H1 (cell line): Measurements from ENCODE around the gene KCTD3. TPM values are rescaled to one million over a fixed set of nuclear protein-coding genes. Genes with fewer than 3 reads are reported as not detected.

ENCODE experiments used
- CTCF ChIA-PET: fragments of 300-600 bp; sonication (Branson Sonifier 250); formaldehyde crosslinking; loops from one replicate; lab custom pipeline; 2021; ENCODE audit not compliant: partially characterized antibody; lab: Charles Lee
- POLR2A ChIA-PET: fragments of 300-600 bp; sonication (Branson Sonifier 250); formaldehyde crosslinking; loops from one replicate; lab custom pipeline; 2021; ENCODE audit warnings: inconsistent platforms; ENCODE audit not compliant: partially characterized antibody; lab: Charles Lee
- DNase-seq, 2 experiments: peaks; one replicate each; pipeline versions ENCODE4 v3.0.0 to v3.0.0-alpha.2; 2010 to 2022; ENCODE audit warnings: low spot score in 2 of 2, low read depth in 1 of 2, mixed read lengths in 1 of 2
- FAIRE-seq: peaks from 2 replicates; lab custom pipeline; 2011; peaks lifted over from hg19 to GRCh38; lab: Jason Lieb, UNC
- H2AFZ ChIP-seq: 2 replicates; pipeline ENCODE4 v1.8.1; 2012; ENCODE audit warnings: low read length, inconsistent platforms
- H2AK5ac ChIP-seq: 2 replicates; pipeline ENCODE4 v1.6.1; 2013; ENCODE audit warnings: low read depth, low read length
- H2BK120ac ChIP-seq: replicated peaks from 2 replicates; pipeline ENCODE3; 2013; ENCODE audit warnings: low read depth, low read length, inconsistent platforms
- H2BK12ac ChIP-seq: 2 replicates; pipeline ENCODE4 v1.6.1; 2013; ENCODE audit warnings: low read depth, low read length
- H2BK15ac ChIP-seq: 2 replicates; pipeline ENCODE4 v1.6.1; 2013; ENCODE audit warnings: low read length
- H2BK20ac ChIP-seq: 2 replicates; pipeline ENCODE4 v1.6.1; 2013; ENCODE audit warnings: low read length
- H2BK5ac ChIP-seq: 2 replicates; pipeline ENCODE4 v1.6.1; 2013; ENCODE audit warnings: low read depth, low read length
- H3K14ac ChIP-seq: 2 replicates; pipeline ENCODE4 v1.6.1; 2013; ENCODE audit warnings: inconsistent platforms; ENCODE audit not compliant: insufficient read length
- H3K18ac ChIP-seq: 2 replicates; pipeline ENCODE4 v1.6.1; 2013; ENCODE audit warnings: low read length; ENCODE audit errors: extremely low read depth
- H3K23ac ChIP-seq: 2 replicates; pipeline ENCODE4 v1.6.1; 2013; ENCODE audit warnings: inconsistent platforms; ENCODE audit not compliant: insufficient read length
- H3K23me2 ChIP-seq: 2 replicates; pipeline ENCODE4 v1.6.1; 2013; ENCODE audit warnings: low read depth, low read length
- H3K27ac ChIP-seq: 2 replicates; pipeline ENCODE4 v1.6.1; 2011; ENCODE audit warnings: low read depth, low read length, inconsistent platforms
- H3K27me3 ChIP-seq, 4 experiments: replicated peaks in 1 of 4; 1 replicate in 1 of 4; 2 replicates in 3 of 4; pipeline versions ENCODE4 v1.6.1 to v1.8.1; 2011 to 2013; ENCODE audit warnings: low read length in 3 of 4, mild to moderate bottlenecking in 3 of 4, inconsistent platforms in 2 of 4, mixed read lengths in 2 of 4, moderate library complexity in 1 of 4; ENCODE audit not compliant: control insufficient read depth in 3 of 4, insufficient read depth in 3 of 4; ENCODE audit errors: extremely low read depth in 1 of 4
- H3K36me3 ChIP-seq, 4 experiments: 2 replicates each; pipeline versions ENCODE4 v1.6.1 to v1.8.1; 2011 to 2013; ENCODE audit warnings: mild to moderate bottlenecking in 4 of 4, low read length in 3 of 4, moderate library complexity in 2 of 4, control low read depth in 1 of 4, inconsistent platforms in 1 of 4; ENCODE audit not compliant: insufficient read depth in 4 of 4, control insufficient read depth in 2 of 4
- H3K4ac ChIP-seq: replicated peaks from 2 replicates; pipeline ENCODE3; 2013; ENCODE audit warnings: low read length, low read depth, mixed read lengths, inconsistent platforms; ENCODE audit not compliant: insufficient read length
- H3K4me1 ChIP-seq, 4 experiments: replicated peaks in 1 of 4; 1 replicate in 1 of 4; 2 replicates in 3 of 4; pipeline versions ENCODE4 v1.6.1 to v1.8.1; 2011 to 2013; ENCODE audit warnings: low read length in 3 of 4, inconsistent platforms in 2 of 4, mixed read lengths in 1 of 4; ENCODE audit not compliant: insufficient read depth in 4 of 4, control insufficient read depth in 3 of 4
- H3K4me2 ChIP-seq, 2 experiments: 2 replicates each; pipeline versions ENCODE4 v1.6.1 to v1.8.1; 2011 to 2013; ENCODE audit warnings: low read depth in 2 of 2, low read length in 2 of 2, control low read depth in 1 of 2, inconsistent platforms in 1 of 2, mild to moderate bottlenecking in 1 of 2; ENCODE audit not compliant: insufficient read depth in 1 of 2
- H3K4me3 ChIP-seq, 4 experiments: fragments of 200-600, 300-600 bp in 1 of 4; sonication (generic), shearing (Covaris generic), sonication (Bioruptor Twin) in 1 of 4; 2 replicates each; pipeline versions ENCODE4 v1.5.1 to v1.8.1; 2011 to 2016; ENCODE audit warnings: low read length in 4 of 4, low read depth in 3 of 4, control low read depth in 2 of 4, inconsistent platforms in 2 of 4, mild to moderate bottlenecking in 2 of 4, mixed read lengths in 1 of 4, moderate library complexity in 1 of 4; ENCODE audit not compliant: insufficient read depth in 2 of 4; ENCODE audit errors: extremely low read depth in 1 of 4
- H3K56ac ChIP-seq: replicated peaks from 2 replicates; pipeline ENCODE3; 2013; ENCODE audit warnings: low read depth, mild to moderate bottlenecking, mixed read lengths, low read length, inconsistent platforms; ENCODE audit not compliant: insufficient read length
- H3K79me1 ChIP-seq: 2 replicates; pipeline ENCODE4 v1.6.1; 2013; ENCODE audit warnings: low read depth, low read length, control low read depth
- H3K79me2 ChIP-seq, 2 experiments: 2 replicates each; pipeline versions ENCODE4 v1.6.1 to v1.8.1; 2012 to 2013; ENCODE audit warnings: low read length in 2 of 2, mild to moderate bottlenecking in 2 of 2, inconsistent platforms in 1 of 2; ENCODE audit not compliant: insufficient read depth in 2 of 2, control insufficient read depth in 1 of 2
- H3K9ac ChIP-seq, 4 experiments: replicated peaks in 1 of 4; 1 replicate in 1 of 4; 2 replicates in 3 of 4; pipeline versions ENCODE4 v1.6.1 to v1.8.1; 2011 to 2013; ENCODE audit warnings: low read depth in 3 of 4, low read length in 3 of 4, control low read depth in 2 of 4, mild to moderate bottlenecking in 2 of 4, moderate library complexity in 2 of 4, inconsistent platforms in 1 of 4; ENCODE audit errors: extremely low read depth in 1 of 4
- H3K9me3 ChIP-seq, 2 experiments: 2 replicates each; pipeline versions ENCODE4 v1.6.1 to v1.8.1; 2012 to 2013; ENCODE audit warnings: mild to moderate bottlenecking in 2 of 2, moderate library complexity in 2 of 2, control low read depth in 1 of 2, inconsistent platforms in 1 of 2, low read depth in 1 of 2, low read length in 1 of 2, mixed read lengths in 1 of 2; ENCODE audit not compliant: insufficient read depth in 2 of 2
- H4K20me1 ChIP-seq, 2 experiments: replicated peaks in 1 of 2; 2 replicates each; pipeline versions ENCODE3 to v1.8.1; 2011 to 2013; ENCODE audit warnings: inconsistent platforms in 2 of 2, low read length in 2 of 2, mild to moderate bottlenecking in 1 of 2; ENCODE audit not compliant: insufficient read depth in 2 of 2, control insufficient read depth in 1 of 2
- H4K5ac ChIP-seq: 2 replicates; pipeline ENCODE4 v1.6.1; 2013; ENCODE audit warnings: low read length, low read depth, mixed read lengths, inconsistent platforms; ENCODE audit not compliant: insufficient read length
- H4K8ac ChIP-seq: 2 replicates; pipeline ENCODE4 v1.8.0; 2013; ENCODE audit warnings: mild to moderate bottlenecking, moderate library complexity, low read length, inconsistent platforms; ENCODE audit not compliant: insufficient read depth; ENCODE audit errors: extremely low read depth
- H4K91ac ChIP-seq: replicated peaks from 2 replicates; pipeline ENCODE3; 2013; ENCODE audit warnings: low read length, mixed read lengths, inconsistent platforms; ENCODE audit not compliant: insufficient read length
- ASH2L ChIP-seq: fragments of 200-600, 300-600 bp; sonication (generic); IDR thresholded peaks from one replicate; pipeline ENCODE4 v1.7.1; 2017; ENCODE audit warnings: low read length
- CTCF ChIP-seq, 3 experiments: IDR thresholded peaks; 1 replicate in 2 of 3; 2 replicates in 1 of 3; pipeline versions ENCODE4 v1.5.1 to v1.6.1; 2011; ENCODE audit warnings: low read length in 3 of 3, mild to moderate bottlenecking in 3 of 3, inconsistent platforms in 2 of 3, low read depth in 1 of 3, moderate library complexity in 1 of 3; ENCODE audit not compliant: insufficient read depth in 1 of 3; ENCODE audit errors: control extremely low read depth in 1 of 3
- E2F6 ChIP-seq: IDR thresholded peaks from 2 replicates; pipeline ENCODE4 v1.6.1; 2012; ENCODE audit warnings: inconsistent platforms
- KDM5A ChIP-seq: fragments of 200-600 bp; IDR thresholded peaks from 2 replicates; pipeline ENCODE4 v1.7.1; 2012; ENCODE audit warnings: mild to moderate bottlenecking, low read length, inconsistent platforms, mixed read lengths
- RXRA ChIP-seq: IDR thresholded peaks from 2 replicates; pipeline ENCODE4 v1.6.1; 2011; ENCODE audit warnings: low read depth, mild to moderate bottlenecking, low read length, moderate library complexity; ENCODE audit not compliant: insufficient read depth
- SIRT6 ChIP-seq: IDR thresholded peaks from one replicate; pipeline ENCODE4 v1.7.1; 2012; ENCODE audit warnings: low read length, inconsistent platforms
- WGBS, 2 experiments: shearing (Covaris generic) in 1 of 2; methylation state at CpG; one replicate each; pipeline versions ENCODE4 v1.1.6 to v1.1.7; 2013 to 2015; ENCODE audit warnings: low lambda C conversion rate in 2 of 2, mixed read lengths in 2 of 2, inconsistent platforms in 1 of 2, low coverage in 1 of 2, missing lambda C conversion rate in 1 of 2; ENCODE audit not compliant: insufficient replicate concordance in 2 of 2, insufficient coverage in 1 of 2, insufficient read length in 1 of 2; ENCODE audit errors: extremely low coverage in 1 of 2, missing lambda C conversion rate in 1 of 2; 5-methylcytosine and 5-hydroxymethylcytosine counted together
- polyA plus RNA-seq, 7 experiments: library from polyadenylated mRNA; depleted of rRNA in 3 of 7; stranded (reverse) in 5 of 7; unstranded in 2 of 7; fragments of >200 nt in 5 of 7; fragments of 200-250 nt in 2 of 7; gene quantifications; 1 replicate in 5 of 7; 2 replicates in 1 of 7; 4 replicates in 1 of 7; pipeline versions ENCODE4 v1.2.1 to v1.2.3, GENCODE V29; 2011 to 2013; ENCODE audit warnings: missing spikeins in 2 of 7, mixed read lengths in 2 of 7
- total RNA-seq: library from RNA; stranded (reverse); fragmentation: NEBNext Ultra II Directional; extraction: Animal tissue kit (Norgen Biotek cat#: 25700); gene quantifications from 2 replicates; pipeline ENCODE4 v1.2.1, GENCODE V29; 2021

Gene KCTD3
- total and polyA plus RNA-seq, 2 of the 8 experiments (the other 6 are each of a cell fraction or from before 2014, with no cell fraction given): 43.0 to 55.6 TPM

DNA sequence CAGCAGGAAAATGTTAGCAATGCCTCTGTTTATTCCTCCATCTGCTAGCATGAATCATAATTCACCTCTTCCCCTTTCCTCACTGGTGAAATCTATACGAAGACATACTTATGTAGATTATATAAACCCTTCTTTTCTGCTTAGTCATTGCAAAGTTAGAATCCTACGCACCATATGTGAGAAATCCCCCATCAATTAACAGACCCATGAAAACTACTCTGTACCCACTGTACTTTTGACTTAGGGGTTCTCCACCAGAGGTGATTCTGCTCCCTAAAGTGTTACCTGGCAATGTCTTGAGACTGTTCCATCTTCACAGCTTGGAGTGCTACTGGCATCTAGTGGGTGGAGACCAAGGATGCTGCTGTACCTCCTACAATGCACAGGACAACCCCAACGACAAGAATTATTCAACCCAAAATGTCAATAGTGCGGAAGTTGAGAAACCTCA is 49.6 kb upstream of the KCTD3 start:
- CTCF ChIA-PET: interaction anchor here (0.7 to 1.5 kb wide), 7 partner anchors 185 to 728 kb away, joined by 3 to 4 read pairs (median 3); no protein-coding TSS in a partner anchor
- DNase-seq (no peak), FAIRE-seq (peak; percentile 69)
- H2AK5ac ChIP-seq: no peak overlapping the region
- no peak overlapping the region for H2BK5ac ChIP-seq
- H2AFZ ChIP-seq: no peak overlapping the region
- H3K27ac ChIP-seq: no peak overlapping the region
- no peaks in the 10 kb centered on the region for H3K23me2 ChIP-seq
- no peak overlapping the region for H4K8ac ChIP-seq
- no peak overlapping the region for H3K23ac ChIP-seq
- H4K91ac ChIP-seq: no peak overlapping the region
- no peak overlapping the region for H3K4me3 ChIP-seq
- H3K4me1 ChIP-seq: no peaks in the 10 kb centered on the region
- H3K79me2 ChIP-seq: no peaks in the 10 kb centered on the region
- POLR2A ChIA-PET: no interaction called here
- H2BK15ac ChIP-seq: no peak overlapping the region
- 83% methylated on average over 4 of the region's 4 CpGs; no CpG with 5 or more reads in 1 of the 2 experiments for WGBS, 2 experiments
- H3K14ac ChIP-seq: no peak overlapping the region
- no peaks in the 10 kb centered on the region for H3K27me3 ChIP-seq
- no peak overlapping the region for H3K56ac ChIP-seq
- H3K4ac ChIP-seq: no peak overlapping the region
- H3K36me3 ChIP-seq: no peaks in the 10 kb centered on the region
- H3K4me2 ChIP-seq: no peak overlapping the region
- no peak overlapping the region for H2BK20ac ChIP-seq
- H3K18ac ChIP-seq: no peak overlapping the region
- no peaks in the 10 kb centered on the region for H3K9me3 ChIP-seq
- H2BK12ac ChIP-seq: no peak overlapping the region
- no peaks in the 10 kb centered on the region for H4K20me1 ChIP-seq
- no peak overlapping the region for H2BK120ac ChIP-seq
- H4K5ac ChIP-seq: no peak overlapping the region
- no peak overlapping the region for H3K9ac ChIP-seq
- no peaks in the 10 kb centered on the region for H3K79me1 ChIP-seq
- peak; percentile 37 to 69 (median 64) for TF ChIP-seq CTCF (IDR thresholded peaks at IDR 0.05; ENCODE audit: control extremely low read depth in 1 of 3, insufficient read depth in 1 of 3, low read depth in 1 of 3, low read length in 3 of 3)
- no peak for TF ChIP-seq ASH2L
- no peak for TF ChIP-seq RXRA
- no peak for TF ChIP-seq KDM5A
- TF ChIP-seq E2F6: no peak
- TF ChIP-seq SIRT6: no peak
